Stimulated activated CD8-positive, alpha-beta memory T cell treated with anti-CD3 and anti-CD28 coated beads, Interleukin-12 subunit alpha, Interleukin-12 subunit beta, amount 100 ng/mL, for 1 hour (primary cell): ENCODE results near the gene ZFP36.

ENCODE experiments used
- DNase-seq: peaks from one replicate; pipeline ENCODE4 v3.0.0-alpha.2; 2020; ENCODE audit warnings: low read depth

ZFP36 gene

GRCh38 chr19:39405958-39406655 is 540 bp upstream of the ZFP36 start:
- peak; percentile 89 for DNase-seq

- DNase-seq: no peak
Observed at GRCh38 chr19:39407410-39407659, 688 bp downstream of the ZFP36 start.

GRCh38 chr19:39407660-39408391 is 1.2 kb downstream of the ZFP36 start:
- peak; percentile 54 for DNase-seq

DNA sequence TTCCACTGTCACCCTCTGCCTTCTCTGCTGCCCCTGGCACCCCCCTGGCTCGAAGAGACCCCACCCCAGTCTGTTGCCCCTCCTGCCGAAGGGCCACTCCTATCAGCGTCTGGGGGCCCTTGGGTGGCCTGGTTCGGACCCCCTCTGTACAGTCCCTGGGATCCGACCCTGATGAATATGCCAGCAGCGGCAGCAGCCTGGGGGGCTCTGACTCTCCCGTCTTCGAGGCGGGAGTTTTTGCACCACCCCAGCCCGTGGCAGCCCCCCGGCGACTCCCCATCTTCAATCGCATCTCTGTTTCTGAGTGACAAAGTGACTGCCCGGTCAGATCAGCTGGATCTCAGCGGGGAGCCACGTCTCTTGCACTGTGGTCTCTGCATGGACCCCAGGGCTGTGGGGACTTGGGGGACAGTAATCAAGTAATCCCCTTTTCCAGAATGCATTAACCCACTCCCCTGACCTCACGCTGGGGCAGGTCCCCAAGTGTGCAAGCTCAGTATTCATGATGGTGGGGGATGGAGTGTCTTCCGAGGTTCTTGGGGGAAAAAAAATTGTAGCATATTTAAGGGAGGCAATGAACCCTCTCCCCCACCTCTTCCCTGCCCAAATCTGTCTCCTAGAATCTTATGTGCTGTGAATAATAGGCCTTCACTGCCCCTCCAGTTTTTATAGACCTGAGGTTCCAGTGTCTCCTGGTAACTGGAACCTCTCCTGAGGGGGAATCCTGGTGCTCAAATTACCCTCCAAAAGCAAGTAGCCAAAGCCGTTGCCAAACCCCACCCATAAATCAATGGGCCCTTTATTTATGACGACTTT is 2.0 kb downstream of the ZFP36 start:
- DNase-seq: no peak

DNA sequence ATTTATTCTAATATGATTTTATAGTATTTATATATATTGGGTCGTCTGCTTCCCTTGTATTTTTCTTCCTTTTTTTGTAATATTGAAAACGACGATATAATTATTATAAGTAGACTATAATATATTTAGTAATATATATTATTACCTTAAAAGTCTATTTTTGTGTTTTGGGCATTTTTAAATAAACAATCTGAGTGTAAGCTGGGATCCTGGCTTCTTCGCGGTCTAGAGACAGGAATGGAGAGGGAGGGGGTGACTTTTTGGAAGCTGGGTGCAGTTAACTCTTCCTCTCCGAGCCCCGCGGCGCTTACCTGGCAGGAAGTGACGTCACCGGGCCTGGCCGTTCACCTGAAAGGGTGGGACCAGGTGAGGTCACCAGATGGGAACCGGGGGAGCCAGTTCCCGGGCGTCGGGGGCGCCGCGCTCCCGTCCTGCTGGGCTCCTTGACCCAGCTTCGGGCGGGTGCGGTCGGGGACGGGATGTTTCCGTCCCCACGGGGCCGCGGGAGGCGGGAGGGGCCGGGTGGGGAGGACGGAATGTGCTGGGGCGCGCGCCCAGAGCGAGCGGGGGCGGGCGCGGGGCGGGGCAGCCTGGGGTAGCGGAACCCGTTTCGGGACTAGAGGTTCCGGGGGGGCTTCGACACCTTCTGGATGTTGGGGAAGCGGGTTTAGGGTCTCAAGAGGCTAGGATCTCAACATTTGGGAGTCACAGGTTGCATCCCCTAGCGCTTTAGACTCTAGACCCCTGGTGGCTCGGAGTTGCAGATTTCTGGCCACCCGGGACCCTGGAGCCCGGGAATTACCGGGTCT is 2.8 kb downstream of the ZFP36 start:
- peak; percentile 91 for DNase-seq

DNA sequence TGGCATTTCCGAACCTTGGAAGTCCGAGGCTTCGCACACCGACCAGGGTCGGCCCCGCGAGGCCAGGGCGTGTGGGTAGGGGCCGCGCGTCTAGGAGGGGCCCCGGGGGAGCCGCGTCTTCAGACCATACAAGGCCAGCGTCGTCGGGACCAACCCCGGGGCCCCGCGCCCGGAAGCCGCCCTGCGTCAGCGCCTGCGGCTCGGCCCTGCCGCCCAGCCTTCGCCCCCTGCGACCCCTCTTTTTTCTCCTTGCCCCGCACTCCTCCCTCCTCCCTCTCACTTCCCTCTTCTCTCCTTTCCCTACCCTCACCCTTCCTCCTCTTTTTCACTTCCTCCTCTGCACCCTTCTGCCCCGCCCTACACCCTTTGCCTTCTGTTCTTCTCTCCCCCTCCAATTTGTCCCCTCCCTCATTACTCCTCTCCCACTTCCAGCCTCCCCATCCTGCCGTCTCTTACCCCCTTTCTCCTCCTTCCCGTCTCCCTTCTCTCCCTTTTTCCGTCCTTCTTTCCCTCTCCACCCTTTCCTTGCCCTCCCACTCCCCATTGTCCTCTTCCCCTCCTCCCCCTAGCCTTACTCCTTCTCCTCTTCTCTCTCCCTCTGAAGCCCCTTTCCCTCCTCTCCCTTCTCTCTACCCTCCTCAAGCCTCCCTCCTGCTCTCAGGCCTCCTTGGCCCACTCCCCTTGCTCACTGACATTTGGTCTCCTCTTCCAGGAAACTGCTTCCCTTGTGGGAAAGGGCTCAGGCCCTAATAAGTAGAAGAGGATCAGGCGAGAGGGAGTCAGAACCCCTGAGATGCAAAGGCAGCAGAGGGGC is 3.6 kb downstream of the ZFP36 start:
- DNase-seq: peak; percentile 68

- no peak for DNase-seq
Observed at GRCh38 chr19:39410831-39411080, 4.1 kb downstream of the ZFP36 start.

DNA sequence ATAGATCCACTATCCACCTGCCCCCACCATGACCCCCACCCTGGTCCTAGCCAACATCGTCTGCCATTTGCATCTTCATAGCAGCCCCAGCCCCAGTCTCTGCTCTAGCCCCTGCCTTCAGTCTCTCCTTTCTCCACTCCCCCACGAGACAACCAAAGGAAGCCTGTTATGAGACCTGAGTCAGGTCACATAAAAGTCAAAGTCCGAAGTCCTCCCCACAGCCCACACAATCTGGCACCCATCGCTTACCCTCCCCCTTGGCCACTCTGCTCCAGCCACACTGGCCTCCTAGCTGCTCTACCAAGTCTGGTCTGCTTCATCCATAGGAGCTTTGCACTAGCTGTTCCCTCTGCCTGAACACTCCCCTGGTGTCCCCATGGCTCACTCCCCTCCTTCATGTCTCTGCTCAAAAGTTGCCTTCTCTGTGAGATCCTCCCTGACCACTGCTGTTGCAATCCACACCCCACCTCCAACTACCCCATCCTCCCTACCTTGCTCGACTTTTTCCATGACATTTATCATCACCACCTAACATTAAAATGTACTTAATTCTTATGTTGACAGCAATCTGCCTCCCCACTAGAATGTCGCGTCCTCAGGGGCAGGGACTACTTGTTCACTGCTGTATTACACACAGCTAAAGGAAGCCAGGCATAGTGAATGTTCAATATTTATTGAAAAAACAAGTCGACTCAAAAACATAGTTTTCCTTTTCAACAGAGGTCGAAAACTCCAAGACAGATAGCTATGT is 4.6 kb downstream of the ZFP36 start:
- DNase-seq: no peak

- peak; percentile 84 for DNase-seq
Observed at GRCh38 chr19:39411832-39412099, 5.1 kb downstream of the ZFP36 start.

GRCh38 chr19:39412100-39412866 is 5.6 kb downstream of the ZFP36 start, which contains the start of gene PLEKHG2:
Gene PLEKHG2 (plus strand): TSS chr19:39412669. CDS start chr19:39414087, 1,418 bp downstream.
- DNase-seq: peak; percentile 97

GRCh38 chr19:39412867-39413271 is 6.2 kb downstream of the ZFP36 start:
- no peak for DNase-seq

- DNase-seq: no peak
Observed at GRCh38 chr19:39413272-39413910, 6.7 kb downstream of the ZFP36 start.

GRCh38 chr19:39413911-39414608 is 7.4 kb downstream of the ZFP36 start:
- DNase-seq: no peak

- no peak for DNase-seq
Observed at GRCh38 chr19:39415111-39416046, 8.7 kb downstream of the ZFP36 start.

DNA sequence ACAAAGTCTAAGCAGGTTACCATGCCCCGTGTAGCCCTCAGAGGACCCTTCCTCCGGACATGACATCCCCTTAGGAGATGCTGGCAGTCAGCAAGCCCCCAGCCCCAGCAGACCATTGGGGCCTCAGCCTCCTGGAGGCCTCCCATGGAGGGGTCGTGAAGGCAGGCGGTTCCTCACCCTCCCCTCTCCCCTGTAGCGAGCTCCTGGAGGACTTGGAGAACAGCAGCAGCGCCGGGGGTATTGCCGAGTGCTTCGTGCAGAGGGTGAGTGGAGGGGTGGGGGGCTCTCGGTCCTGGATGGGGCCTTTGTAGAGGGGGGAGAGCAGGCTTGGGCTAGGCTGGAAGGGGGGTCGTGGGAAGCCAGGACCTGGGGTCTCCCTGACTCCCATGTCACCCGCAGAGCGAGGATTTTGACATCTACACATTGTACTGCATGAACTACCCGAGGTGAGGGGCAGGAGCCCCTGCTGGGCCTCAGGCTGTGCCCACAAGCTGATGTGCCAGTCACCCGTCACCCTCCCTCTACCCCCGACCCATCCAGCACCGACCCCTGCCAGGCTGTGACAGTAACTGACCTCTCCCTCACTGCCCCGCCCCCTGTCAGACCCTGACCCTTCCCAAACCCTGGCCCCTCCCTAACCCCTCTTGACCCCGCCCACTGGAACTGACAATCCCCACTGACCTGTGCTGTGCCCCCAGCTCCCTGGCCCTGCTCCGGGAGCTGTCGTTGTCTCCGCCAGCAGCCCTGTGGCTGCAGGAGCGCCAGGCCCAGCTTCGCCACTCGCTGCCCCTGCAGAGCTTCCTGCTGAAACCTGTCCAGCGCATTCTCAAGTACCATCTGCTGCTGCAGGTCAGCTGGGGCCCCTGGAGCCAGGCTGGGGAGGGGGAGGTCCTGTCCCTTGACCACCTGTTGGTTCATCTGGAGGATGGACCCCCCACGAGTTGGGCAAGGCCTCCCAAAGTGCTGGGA is 9.8 kb downstream of the ZFP36 start:
- DNase-seq: no peak

DNA sequence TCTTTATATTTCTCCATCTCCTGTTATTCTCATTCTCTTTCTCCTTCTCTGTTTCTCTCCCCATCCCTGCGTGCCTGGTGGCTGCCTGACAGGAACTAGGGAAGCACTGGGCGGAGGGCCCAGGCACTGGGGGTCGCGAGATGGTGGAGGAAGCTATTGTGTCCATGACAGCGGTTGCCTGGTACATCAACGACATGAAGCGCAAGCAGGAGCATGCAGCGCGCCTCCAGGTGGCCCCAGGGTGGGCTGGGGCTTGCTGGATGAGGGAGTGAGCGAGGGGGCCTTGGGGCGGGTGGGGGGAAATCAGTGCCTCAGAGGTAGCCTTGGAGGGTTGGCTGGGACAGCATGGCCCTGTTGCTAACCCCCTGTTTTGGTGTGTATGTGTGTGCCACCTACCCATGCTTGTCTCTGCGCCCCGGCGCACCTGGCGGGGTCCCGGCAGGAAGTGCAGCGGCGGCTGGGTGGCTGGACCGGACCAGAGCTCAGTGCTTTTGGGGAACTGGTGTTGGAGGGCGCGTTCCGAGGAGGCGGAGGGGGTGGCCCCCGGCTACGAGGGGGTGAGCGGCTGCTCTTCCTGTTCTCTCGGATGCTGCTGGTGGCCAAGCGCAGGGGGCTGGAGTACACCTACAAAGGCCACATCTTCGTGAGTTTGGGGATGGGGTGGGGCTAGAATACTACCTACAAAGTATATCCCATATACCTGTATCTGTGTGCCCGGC is 11.0 kb downstream of the ZFP36 start:
- no peak for DNase-seq
